Endodermal cell (in vitro differentiated cells): ENCODE results near the gene DNAJC18. TPM values are rescaled to one million over a fixed set of nuclear protein-coding genes. Genes with fewer than 3 reads are reported as not detected.

ENCODE experiments used
- DNase-seq: peaks from one replicate; pipeline ENCODE4 v3.0.0-alpha.2; 2017
- H3K27ac ChIP-seq: 2 replicates; pipeline ENCODE4 v1.5.1; 2013; ENCODE audit warnings: mild to moderate bottlenecking, low read depth, low read length, moderate library complexity
- H3K27me3 ChIP-seq: 2 replicates; pipeline ENCODE4 v1.6.1; 2013; ENCODE audit warnings: mild to moderate bottlenecking, low read length, moderate library complexity; ENCODE audit not compliant: insufficient read depth, control insufficient read depth, poor library complexity, severe bottlenecking
- H3K36me3 ChIP-seq: 2 replicates; pipeline ENCODE4 v1.7.0; 2013; ENCODE audit warnings: mild to moderate bottlenecking, low read length, moderate library complexity; ENCODE audit not compliant: control insufficient read depth, insufficient read depth
- H3K4me1 ChIP-seq: one replicate; pipeline ENCODE4 v1.7.0; 2013; ENCODE audit warnings: low read length; ENCODE audit not compliant: control insufficient read depth, insufficient read depth
- H3K4me3 ChIP-seq: 2 replicates; pipeline ENCODE4 v1.5.1; 2013; ENCODE audit warnings: mild to moderate bottlenecking, low read length, moderate library complexity
- H3K9ac ChIP-seq: 2 replicates; pipeline ENCODE4 v1.6.1; 2013; ENCODE audit warnings: mild to moderate bottlenecking, low read length, moderate library complexity; ENCODE audit not compliant: poor library complexity, severe bottlenecking; ENCODE audit errors: extremely low read depth
- H3K9me3 ChIP-seq: 2 replicates; pipeline ENCODE4 v1.6.1; 2013; ENCODE audit warnings: mild to moderate bottlenecking, low read length, moderate library complexity; ENCODE audit not compliant: control insufficient read depth
- H3K27ac Mint-ChIP-seq: 2 replicates; pipeline ENCODE4 v1.8.0; 2020; ENCODE audit warnings: mixed read lengths
- H3K27me3 Mint-ChIP-seq: 2 replicates; pipeline ENCODE4 v1.8.0; 2021; ENCODE audit warnings: mild to moderate bottlenecking, mixed read lengths; ENCODE audit not compliant: insufficient read depth
- H3K36me3 Mint-ChIP-seq: 2 replicates; pipeline ENCODE4 v1.8.0; 2020; ENCODE audit warnings: low read depth, mixed read lengths
- H3K4me1 Mint-ChIP-seq: 2 replicates; pipeline ENCODE4 v1.8.0; 2020; ENCODE audit warnings: mixed read lengths
- H3K4me3 Mint-ChIP-seq: 2 replicates; pipeline ENCODE4 v1.8.0; 2020; ENCODE audit warnings: mild to moderate bottlenecking, moderate library complexity, mixed read lengths
- H3K9me3 Mint-ChIP-seq: 2 replicates; pipeline ENCODE4 v1.8.0; 2020; ENCODE audit warnings: mild to moderate bottlenecking, mixed read lengths
- WGBS, 2 experiments: methylation state at CpG; one replicate each; pipeline versions ENCODE4 v1.1.5 to v1.1.7; 2013; ENCODE audit warnings: missing lambda C conversion rate in 2 of 2, mixed read lengths in 1 of 2; ENCODE audit not compliant: insufficient coverage in 1 of 2, insufficient read length in 1 of 2; 5-methylcytosine and 5-hydroxymethylcytosine counted together
- total RNA-seq, 2 donors: library from RNA; stranded (reverse); fragmentation: NEBNext Ultra II Directional in 1 of 2; extraction: Animal tissue kit (Norgen Biotek cat#: 25700) in 1 of 2; gene quantifications; 2 replicates in 1 of 2; 3 replicates in 1 of 2; pipeline ENCODE4 v1.2.1, GENCODE V29; 2021
- TF ChIP-seq, protein P1 (sequence below): fragments of 200-600 bp; sonication (generic); conservative IDR thresholded peaks from 2 replicates; pipeline ENCODE4 v1.5.0; 2021; ENCODE audit warnings: antibody characterized with exemption, mild to moderate bottlenecking

DNAJC18 gene
- total RNA-seq, 2 donors from 2014 or later = 21.8 to 26.6 TPM

DNA sequence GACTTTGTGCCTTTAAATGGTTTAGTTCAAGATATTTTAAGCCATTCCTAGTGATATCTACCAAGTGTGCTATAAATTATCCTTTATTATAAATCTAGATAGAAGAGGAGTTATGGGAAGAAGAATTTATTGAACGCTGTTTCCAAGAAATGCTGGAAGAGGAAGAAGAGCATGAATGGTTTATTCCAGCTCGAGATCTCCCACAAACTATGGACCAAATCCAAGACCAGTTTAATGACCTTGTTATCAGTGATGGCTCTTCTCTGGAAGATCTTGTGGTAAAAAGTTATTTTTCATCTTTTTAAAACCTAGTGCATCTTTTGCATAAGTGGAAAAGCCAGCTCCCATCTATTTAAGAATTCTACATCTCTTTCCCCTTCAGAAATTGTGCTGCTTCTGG is 74.9 kb downstream of the DNAJC18 start:
- TF ChIP-seq, protein P1, sequence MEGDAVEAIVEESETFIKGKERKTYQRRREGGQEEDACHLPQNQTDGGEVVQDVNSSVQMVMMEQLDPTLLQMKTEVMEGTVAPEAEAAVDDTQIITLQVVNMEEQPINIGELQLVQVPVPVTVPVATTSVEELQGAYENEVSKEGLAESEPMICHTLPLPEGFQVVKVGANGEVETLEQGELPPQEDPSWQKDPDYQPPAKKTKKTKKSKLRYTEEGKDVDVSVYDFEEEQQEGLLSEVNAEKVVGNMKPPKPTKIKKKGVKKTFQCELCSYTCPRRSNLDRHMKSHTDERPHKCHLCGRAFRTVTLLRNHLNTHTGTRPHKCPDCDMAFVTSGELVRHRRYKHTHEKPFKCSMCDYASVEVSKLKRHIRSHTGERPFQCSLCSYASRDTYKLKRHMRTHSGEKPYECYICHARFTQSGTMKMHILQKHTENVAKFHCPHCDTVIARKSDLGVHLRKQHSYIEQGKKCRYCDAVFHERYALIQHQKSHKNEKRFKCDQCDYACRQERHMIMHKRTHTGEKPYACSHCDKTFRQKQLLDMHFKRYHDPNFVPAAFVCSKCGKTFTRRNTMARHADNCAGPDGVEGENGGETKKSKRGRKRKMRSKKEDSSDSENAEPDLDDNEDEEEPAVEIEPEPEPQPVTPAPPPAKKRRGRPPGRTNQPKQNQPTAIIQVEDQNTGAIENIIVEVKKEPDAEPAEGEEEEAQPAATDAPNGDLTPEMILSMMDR = no peak

GRCh38 chr5:139363937-139364336 is 75.4 kb downstream of the DNAJC18 start:
- no peak overlapping the region for H3K27ac Mint-ChIP-seq
- Histone ChIP-seq H3K27ac (no peak overlapping the region), H3K9me3 (no peaks in the 10 kb centered on the region), H3K27me3 (no peaks in the 10 kb centered on the region), H3K36me3 (peaks cover 56% of the 10 kb centered on the region), H3K9ac (no peak overlapping the region), H3K4me1 (no peaks in the 10 kb centered on the region), H3K4me3 (no peak overlapping the region)
- H3K4me1 Mint-ChIP-seq = no peaks in the 10 kb centered on the region
- no peaks in the 10 kb centered on the region for H3K9me3 Mint-ChIP-seq
- DNase-seq = no peak
- no peaks in the 10 kb centered on the region for H3K27me3 Mint-ChIP-seq
- 97% methylated on average over 2 of the region's 2 CpGs for WGBS, 2 experiments
- H3K36me3 Mint-ChIP-seq = peaks cover 58% of the 10 kb centered on the region
- TF ChIP-seq, protein P1 = no peak
- H3K4me3 Mint-ChIP-seq = no peak overlapping the region

More for the DNA sequence above, 74.9 kb downstream of the DNAJC18 start:
- Histone ChIP-seq H3K27me3 (no peaks in the 10 kb centered on the region), H3K27ac (no peak overlapping the region), H3K4me3 (no peak overlapping the region), H3K4me1 (no peaks in the 10 kb centered on the region), H3K9ac (no peak overlapping the region), H3K9me3 (no peaks in the 10 kb centered on the region), H3K36me3 (peaks cover 61% of the 10 kb centered on the region)
- Mint-ChIP-seq H3K9me3 (no peaks in the 10 kb centered on the region), H3K27ac (no peak overlapping the region), H3K4me3 (no peak overlapping the region), H3K4me1 (no peaks in the 10 kb centered on the region), H3K36me3 (peaks cover 62% of the 10 kb centered on the region), H3K27me3 (no peaks in the 10 kb centered on the region)
- WGBS, 2 experiments = 89 to 90% methylated on average over 2 of the region's 2 CpGs
- no peak for DNase-seq

GRCh38 chr5:139361835-139362429 is 77.4 kb downstream of the DNAJC18 start:
- no peak overlapping the region for H3K27ac Mint-ChIP-seq
- no peak overlapping the region for H3K9ac ChIP-seq
- no peak overlapping the region for H3K4me3 ChIP-seq
- peaks cover 54% of the 10 kb centered on the region for H3K36me3 ChIP-seq
- no peaks in the 10 kb centered on the region for H3K9me3 ChIP-seq
- no peak for DNase-seq
- H3K27ac ChIP-seq = no peak overlapping the region
- H3K27me3 Mint-ChIP-seq = no peaks in the 10 kb centered on the region
- 80 to 92% methylated on average over 1 to 6 of the region's 6 CpGs for WGBS, 2 experiments
- no peaks in the 10 kb centered on the region for H3K27me3 ChIP-seq
- no peak overlapping the region for H3K4me3 Mint-ChIP-seq
- H3K4me1 ChIP-seq = no peaks in the 10 kb centered on the region
- TF ChIP-seq, protein P1 = no peak
- H3K9me3 Mint-ChIP-seq = no peaks in the 10 kb centered on the region
- peaks cover 61% of the 10 kb centered on the region for H3K36me3 Mint-ChIP-seq
- H3K4me1 Mint-ChIP-seq = no peaks in the 10 kb centered on the region
